Hepatocyte (in vitro differentiated cells): ENCODE results near the gene PPP2R2C. TPM values are rescaled to one million over a fixed set of nuclear protein-coding genes. Genes with fewer than 3 reads are reported as not detected.

Experiments
- DNase-seq: peaks from one replicate; pipeline ENCODE4 v3.0.0-alpha.2; 2016; ENCODE audit warnings: low spot score
- H2AFZ ChIP-seq: fragments of 200-600 bp; sonication (generic); 2 replicates; pipeline ENCODE4 v1.6.0; 2016; ENCODE audit warnings: antibody characterized with exemption, mild to moderate bottlenecking
- H3K27ac ChIP-seq: fragments of 200-600 bp; sonication (generic); 2 replicates; pipeline ENCODE4 v1.5.1; 2016; ENCODE audit warnings: mild to moderate bottlenecking
- H3K27me3 ChIP-seq: fragments of 200-600 bp; sonication (generic); 2 replicates; pipeline ENCODE4 v1.6.1; 2016
- H3K36me3 ChIP-seq: fragments of 200-600 bp; sonication (generic); replicated peaks from 2 replicates; pipeline ENCODE4 v1.5.1; 2016; ENCODE audit warnings: low read depth; ENCODE audit not compliant: insufficient read depth
- H3K4me1 ChIP-seq: fragments of 200-600 bp; sonication (generic); 2 replicates; pipeline ENCODE4 v1.5.1; 2016; ENCODE audit warnings: mild to moderate bottlenecking, moderate library complexity; ENCODE audit not compliant: insufficient read depth
- H3K4me2 ChIP-seq: fragments of 200-600 bp; sonication (generic); 2 replicates; pipeline ENCODE4 v1.6.0; 2016
- H3K4me3 ChIP-seq: fragments of 200-600 bp; sonication (generic); 2 replicates; pipeline ENCODE4 v1.5.1; 2016; ENCODE audit warnings: mild to moderate bottlenecking
- H3K79me2 ChIP-seq: fragments of 200-600 bp; sonication (generic); 2 replicates; pipeline ENCODE4 v1.6.0; 2017; ENCODE audit warnings: mild to moderate bottlenecking
- H3K9me2 ChIP-seq: fragments of 200-600 bp; sonication (generic); replicated peaks from 2 replicates; pipeline ENCODE4 v1.6.0; 2017; ENCODE audit warnings: mild to moderate bottlenecking; ENCODE audit not compliant: insufficient read depth
- H3K9me3 ChIP-seq: fragments of 200-600 bp; sonication (generic); 2 replicates; pipeline ENCODE4 v1.5.1; 2016; ENCODE audit warnings: low read depth, mild to moderate bottlenecking
- H4K20me1 ChIP-seq: fragments of 200-600 bp; sonication (generic); 2 replicates; pipeline ENCODE4 v1.6.0; 2016; ENCODE audit warnings: mild to moderate bottlenecking; ENCODE audit not compliant: insufficient read depth, poor library complexity, severe bottlenecking
- EZH2 ChIP-seq: fragments of 200-600 bp; sonication (generic); IDR thresholded peaks from 2 replicates; pipeline ENCODE4 v1.6.1; 2016; ENCODE audit warnings: antibody characterized with exemption, mild to moderate bottlenecking, borderline replicate concordance
- EZH2phosphoT487 ChIP-seq: fragments of 200-600 bp; sonication (generic); IDR thresholded peaks from one replicate; pipeline ENCODE4 v1.6.1; 2018; ENCODE audit warnings: antibody characterized with exemption, mild to moderate bottlenecking, low read depth, moderate library complexity; ENCODE audit not compliant: unreplicated experiment, severe bottlenecking
- WGBS: methylation state at CpG from one replicate; pipeline ENCODE4 v1.1.6; 2016; ENCODE audit warnings: low lambda C conversion rate; ENCODE audit errors: missing lambda C conversion rate; 5-methylcytosine and 5-hydroxymethylcytosine counted together
- polyA plus RNA-seq: library from polyadenylated mRNA; unstranded; fragments of >200 nt; fragmentation: Nextera tagmentation; extraction: Ambion mirVana; gene quantifications from 2 replicates; pipeline ENCODE4 v1.2.1, GENCODE V29; 2016
- total RNA-seq: library from RNA; depleted of rRNA; stranded (reverse); fragments of >200 nt; gene quantifications from 2 replicates; pipeline ENCODE4 v1.2.3, GENCODE V29; 2014
- TF ChIP-seq, protein P1 (sequence below): fragments of 200-600 bp; sonication (generic); IDR thresholded peaks from 2 replicates; pipeline ENCODE4 v1.5.1; 2016; ENCODE audit warnings: antibody characterized with exemption, mild to moderate bottlenecking; ENCODE audit not compliant: poor library complexity

The PPP2R2C gene
- total and polyA plus RNA-seq, 2 experiments from 2014 or later = 0.35 to 0.67 TPM

DNA sequence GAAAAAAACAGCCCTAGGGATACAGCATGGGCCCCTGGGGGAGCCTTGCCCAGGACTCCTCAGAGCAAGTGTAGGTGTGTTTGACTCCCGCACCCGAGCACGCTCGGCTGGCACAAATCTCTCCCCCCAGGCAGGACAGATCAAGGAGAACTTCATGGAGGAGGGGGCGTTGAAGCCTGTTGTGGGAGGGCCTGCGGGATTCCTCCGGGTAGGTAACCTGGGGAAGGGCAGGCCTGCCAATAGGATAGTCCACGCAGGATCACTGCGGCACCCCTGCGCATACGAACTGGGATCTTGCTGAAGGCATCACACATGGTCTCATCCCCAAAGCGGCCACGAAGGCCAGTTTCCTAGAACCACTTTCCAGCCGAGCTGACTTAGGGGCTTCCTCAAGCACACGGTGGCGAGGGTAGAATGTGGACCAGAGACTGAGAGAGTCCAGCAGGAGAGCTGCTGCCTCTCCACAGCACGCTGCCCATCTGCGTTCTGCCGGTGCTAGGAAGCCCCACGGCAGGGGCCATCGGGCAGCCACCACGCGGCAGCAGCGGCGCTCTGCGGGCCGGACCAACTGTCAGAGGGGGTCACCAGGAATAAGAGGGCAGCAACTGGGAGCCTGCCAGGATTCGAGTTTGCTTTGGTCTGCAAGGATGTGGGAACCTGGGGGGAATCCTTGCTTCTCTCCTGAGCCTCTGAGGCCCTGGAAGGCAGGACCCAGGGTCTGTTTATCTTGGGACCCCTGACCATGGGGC is 145.9 kb downstream of the PPP2R2C start:
- Histone ChIP-seq H3K4me3 (no peak overlapping the region), H3K27ac (no peak overlapping the region), H3K36me3 (no peaks in the 10 kb centered on the region), H3K4me2 (no peak overlapping the region), H3K27me3 (no peaks in the 10 kb centered on the region), H3K4me1 (no peaks in the 10 kb centered on the region), H4K20me1 (no peaks in the 10 kb centered on the region), H3K9me2 (no peaks in the 10 kb centered on the region), H3K79me2 (no peaks in the 10 kb centered on the region), H2AFZ (no peak overlapping the region), H3K9me3 (no peaks in the 10 kb centered on the region)
- TF ChIP-seq EZH2phosphoT487 = no peak
- no peak for TF ChIP-seq EZH2
- TF ChIP-seq, protein P1, sequence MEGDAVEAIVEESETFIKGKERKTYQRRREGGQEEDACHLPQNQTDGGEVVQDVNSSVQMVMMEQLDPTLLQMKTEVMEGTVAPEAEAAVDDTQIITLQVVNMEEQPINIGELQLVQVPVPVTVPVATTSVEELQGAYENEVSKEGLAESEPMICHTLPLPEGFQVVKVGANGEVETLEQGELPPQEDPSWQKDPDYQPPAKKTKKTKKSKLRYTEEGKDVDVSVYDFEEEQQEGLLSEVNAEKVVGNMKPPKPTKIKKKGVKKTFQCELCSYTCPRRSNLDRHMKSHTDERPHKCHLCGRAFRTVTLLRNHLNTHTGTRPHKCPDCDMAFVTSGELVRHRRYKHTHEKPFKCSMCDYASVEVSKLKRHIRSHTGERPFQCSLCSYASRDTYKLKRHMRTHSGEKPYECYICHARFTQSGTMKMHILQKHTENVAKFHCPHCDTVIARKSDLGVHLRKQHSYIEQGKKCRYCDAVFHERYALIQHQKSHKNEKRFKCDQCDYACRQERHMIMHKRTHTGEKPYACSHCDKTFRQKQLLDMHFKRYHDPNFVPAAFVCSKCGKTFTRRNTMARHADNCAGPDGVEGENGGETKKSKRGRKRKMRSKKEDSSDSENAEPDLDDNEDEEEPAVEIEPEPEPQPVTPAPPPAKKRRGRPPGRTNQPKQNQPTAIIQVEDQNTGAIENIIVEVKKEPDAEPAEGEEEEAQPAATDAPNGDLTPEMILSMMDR = no peak
- 93% methylated on average over 28 of the region's 28 CpGs for WGBS
- no peak for DNase-seq

GRCh38 chr4:6325788-6326290 is 146.6 kb downstream of the PPP2R2C start:
- H3K9me3 ChIP-seq = no peaks in the 10 kb centered on the region
- H3K27ac ChIP-seq = no peak overlapping the region
- no peak overlapping the region for H3K4me3 ChIP-seq
- no peaks in the 10 kb centered on the region for H3K79me2 ChIP-seq
- H3K36me3 ChIP-seq = no peaks in the 10 kb centered on the region
- TF ChIP-seq, protein P1 = no peak
- TF ChIP-seq EZH2phosphoT487 (no peak), EZH2 (no peak)
- H3K27me3 ChIP-seq = no peaks in the 10 kb centered on the region
- WGBS = 85% methylated on average over 14 of the region's 14 CpGs
- H2AFZ ChIP-seq = no peak overlapping the region
- no peak overlapping the region for H3K4me2 ChIP-seq
- H3K4me1 ChIP-seq = no peaks in the 10 kb centered on the region
- H3K9me2 ChIP-seq = no peaks in the 10 kb centered on the region
- H4K20me1 ChIP-seq = no peaks in the 10 kb centered on the region
- DNase-seq = no peak

GRCh38 chr4:6324999-6325787 is 147.2 kb downstream of the PPP2R2C start:
- Histone ChIP-seq H3K79me2 (no peaks in the 10 kb centered on the region), H2AFZ (no peak overlapping the region), H3K4me2 (no peak overlapping the region), H3K36me3 (no peaks in the 10 kb centered on the region), H3K27ac (no peak overlapping the region), H3K9me2 (no peaks in the 10 kb centered on the region), H4K20me1 (no peaks in the 10 kb centered on the region), H3K9me3 (no peaks in the 10 kb centered on the region), H3K4me1 (no peaks in the 10 kb centered on the region), H3K4me3 (no peak overlapping the region), H3K27me3 (no peaks in the 10 kb centered on the region)
- peak; percentile 57 for DNase-seq
- 68% methylated on average over 22 of the region's 22 CpGs for WGBS
- TF ChIP-seq EZH2 (no peak), EZH2phosphoT487 (no peak)
- TF ChIP-seq, protein P1 = no peak
